ENCODE results near the gene TNS3. TPM values are rescaled to one million over a fixed set of nuclear protein-coding genes. Genes with fewer than 3 reads are reported as not detected.

Gene TNS3
- total RNA-seq, 4 donors from 2014 or later, result 27.2 to 110 (median 47.5) TPM

GRCh38 chr7:47318395-47319182 lies 263.3 kb downstream of the TNS3 start:
- no peak for DNase-seq
- intact Hi-C loops (cut with DNase I; ENCODE audit: low total_unique reads), result no loop called here
- Histone ChIP-seq H3K27me3 (no peaks in the 10 kb centered on the region), H3K9me3 (no peaks in the 10 kb centered on the region), H3K4me1 (no peaks in the 10 kb centered on the region), H3K4me3 (no peak overlapping the region), H3K36me3 (no peaks in the 10 kb centered on the region), H3K27ac (no peak overlapping the region)
- TF ChIP-seq, protein P1, sequence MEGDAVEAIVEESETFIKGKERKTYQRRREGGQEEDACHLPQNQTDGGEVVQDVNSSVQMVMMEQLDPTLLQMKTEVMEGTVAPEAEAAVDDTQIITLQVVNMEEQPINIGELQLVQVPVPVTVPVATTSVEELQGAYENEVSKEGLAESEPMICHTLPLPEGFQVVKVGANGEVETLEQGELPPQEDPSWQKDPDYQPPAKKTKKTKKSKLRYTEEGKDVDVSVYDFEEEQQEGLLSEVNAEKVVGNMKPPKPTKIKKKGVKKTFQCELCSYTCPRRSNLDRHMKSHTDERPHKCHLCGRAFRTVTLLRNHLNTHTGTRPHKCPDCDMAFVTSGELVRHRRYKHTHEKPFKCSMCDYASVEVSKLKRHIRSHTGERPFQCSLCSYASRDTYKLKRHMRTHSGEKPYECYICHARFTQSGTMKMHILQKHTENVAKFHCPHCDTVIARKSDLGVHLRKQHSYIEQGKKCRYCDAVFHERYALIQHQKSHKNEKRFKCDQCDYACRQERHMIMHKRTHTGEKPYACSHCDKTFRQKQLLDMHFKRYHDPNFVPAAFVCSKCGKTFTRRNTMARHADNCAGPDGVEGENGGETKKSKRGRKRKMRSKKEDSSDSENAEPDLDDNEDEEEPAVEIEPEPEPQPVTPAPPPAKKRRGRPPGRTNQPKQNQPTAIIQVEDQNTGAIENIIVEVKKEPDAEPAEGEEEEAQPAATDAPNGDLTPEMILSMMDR (IDR thresholded peaks at IDR 0.05), result no peak
- no peak for TF ChIP-seq POLR2A (IDR thresholded peaks at IDR 0.05)

DNA sequence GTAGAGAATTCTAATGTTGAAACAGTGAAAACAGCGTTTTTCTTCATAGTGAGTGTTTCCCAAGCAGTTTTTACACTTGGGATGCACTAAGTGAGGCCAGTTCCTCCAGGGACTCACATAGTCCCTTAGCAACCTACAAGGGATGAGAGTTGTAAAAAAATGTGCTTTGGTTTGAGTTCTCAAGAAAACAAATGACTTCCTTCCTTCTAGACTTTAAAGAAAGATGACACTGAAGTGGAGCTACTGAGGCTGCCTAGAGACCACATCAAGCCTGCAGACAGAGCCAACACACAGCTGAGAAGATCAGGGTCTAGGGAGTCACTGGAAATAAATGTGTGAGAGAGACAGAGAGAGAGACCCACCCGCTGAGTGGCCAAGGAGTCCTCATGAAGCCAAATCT lies 264.4 kb downstream of the TNS3 start:
- DNase-seq, result no peak
- TF ChIP-seq POLR2A (IDR thresholded peaks at IDR 0.05), result no peak
- TF ChIP-seq, protein P1 (IDR thresholded peaks at IDR 0.05), result no peak
- Histone ChIP-seq H3K9me3 (no peaks in the 10 kb centered on the region), H3K27ac (no peak overlapping the region), H3K36me3 (no peaks in the 10 kb centered on the region), H3K4me3 (no peak overlapping the region), H3K27me3 (no peaks in the 10 kb centered on the region), H3K4me1 (no peaks in the 10 kb centered on the region)
- intact Hi-C loops (cut with DNase I; ENCODE audit: low total_unique reads), result no loop called here

GRCh38 chr7:47314728-47315607 lies 266.9 kb downstream of the TNS3 start:
- no peak overlapping the region for H3K4me3 ChIP-seq
- H3K4me1 ChIP-seq, result no peaks in the 10 kb centered on the region
- intact Hi-C loops (cut with DNase I; ENCODE audit: low total_unique reads), result no loop called here

DNA sequence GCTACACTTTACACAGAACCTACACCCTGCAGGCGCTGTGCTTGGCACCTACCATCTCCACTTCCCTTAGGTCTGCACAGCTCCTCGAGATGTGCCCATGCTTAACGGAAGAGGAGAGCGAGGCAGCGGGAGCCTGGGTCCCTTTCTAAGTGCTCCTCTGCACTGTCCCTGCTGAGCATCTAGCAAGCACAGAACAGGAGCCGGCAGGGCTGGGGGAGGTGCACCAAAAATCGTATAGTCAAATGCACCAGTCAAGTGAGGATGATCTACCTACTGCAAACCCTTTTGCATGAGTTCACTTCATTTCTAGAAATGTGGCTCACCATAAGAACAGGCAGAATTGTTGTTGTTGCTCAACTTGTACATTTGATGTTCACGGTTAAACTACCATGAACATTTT lies 267.7 kb downstream of the TNS3 start:
- DNase-seq, result no peak
- Histone ChIP-seq H3K27me3 (no peaks in the 10 kb centered on the region), H3K36me3 (no peaks in the 10 kb centered on the region), H3K9me3 (no peaks in the 10 kb centered on the region), H3K27ac (peak overlapping the region in 1 of 2 donors; percentile 51), H3K4me3 (no peak overlapping the region), H3K4me1 (no peaks in the 10 kb centered on the region)
- TF ChIP-seq, protein P1 (IDR thresholded peaks at IDR 0.05), result no peak
- no peak for TF ChIP-seq POLR2A (IDR thresholded peaks at IDR 0.05)
- intact Hi-C loops (cut with DNase I; ENCODE audit: low total_unique reads), result no loop called here

More at GRCh38 chr7:47314728-47315607, 266.9 kb downstream of the TNS3 start:
- DNase-seq, result no peak
- Histone ChIP-seq H3K9me3 (no peaks in the 10 kb centered on the region), H3K36me3 (no peaks in the 10 kb centered on the region), H3K27me3 (no peaks in the 10 kb centered on the region), H3K27ac (peak overlapping the region; percentile 40 to 51)
- TF ChIP-seq POLR2A (IDR thresholded peaks at IDR 0.05), result no peak
- TF ChIP-seq, protein P1 (IDR thresholded peaks at IDR 0.05), result no peak

DNA sequence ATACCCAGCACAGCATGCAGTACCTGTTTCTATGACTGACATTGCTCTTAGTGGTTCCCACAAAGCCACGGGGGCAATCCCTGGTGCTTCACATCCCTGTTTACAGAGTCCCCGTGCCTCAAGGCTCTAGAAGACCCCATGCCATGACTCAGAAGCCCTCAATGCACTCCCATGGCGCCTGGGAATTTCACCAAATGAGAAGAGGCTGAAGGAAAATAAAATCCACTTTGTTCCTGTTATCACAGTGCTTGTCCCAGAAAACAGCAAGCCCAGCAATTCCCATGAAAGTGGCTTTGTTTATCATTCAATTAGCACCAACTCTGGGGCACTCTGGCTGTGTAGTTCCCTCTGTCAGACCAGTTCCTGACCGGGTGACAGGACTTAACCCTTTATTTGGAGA lies 268.3 kb downstream of the TNS3 start:
- Histone ChIP-seq H3K9me3 (no peaks in the 10 kb centered on the region), H3K27me3 (no peaks in the 10 kb centered on the region), H3K36me3 (no peaks in the 10 kb centered on the region), H3K4me3 (no peak overlapping the region), H3K27ac (no peak overlapping the region), H3K4me1 (no peaks in the 10 kb centered on the region)
- DNase-seq, result no peak
- intact Hi-C loops (cut with DNase I; ENCODE audit: low total_unique reads), result no loop called here
- TF ChIP-seq, protein P1 (IDR thresholded peaks at IDR 0.05), result no peak

Data from uterus (tissue), 4 donors.